Right lung (tissue), 5 donors: ENCODE results near the gene ALPI. TPM values are rescaled to one million over a fixed set of nuclear protein-coding genes. Genes with fewer than 3 reads are reported as not detected.
A peak's percentile ranks its signal among the peaks of the same experiment; 100 is the strongest.
"Not testable (repeated sequence)": the region's sequence is repeated elsewhere in the genome, so short reads cannot be mapped to it uniquely, and the experiment has no call there.

Experiments
- DNase-seq, 2 donors: peaks; one replicate each; pipeline ENCODE4 v3.0.0-alpha.2; 2013
- polyA plus RNA-seq, 5 donors: library from polyadenylated mRNA; unstranded; fragments of 120-200 nt; gene quantifications; one replicate each; pipeline versions ENCODE4 v1.2.1 to v1.2.3, GENCODE V29; 2013; ENCODE audit warnings: inconsistent platforms in 1 of 5, low replicate concordance in 1 of 5; ENCODE audit not compliant: insufficient read length in 5 of 5, insufficient read depth in 1 of 5

The ALPI gene
- polyA plus RNA-seq, 5 donors = not detected

GRCh38 chr2:232420463-232421188, 35.3 kb upstream of the ALPI start:
- peak in 1 of 2 donors; percentile 15 for DNase-seq

DNA sequence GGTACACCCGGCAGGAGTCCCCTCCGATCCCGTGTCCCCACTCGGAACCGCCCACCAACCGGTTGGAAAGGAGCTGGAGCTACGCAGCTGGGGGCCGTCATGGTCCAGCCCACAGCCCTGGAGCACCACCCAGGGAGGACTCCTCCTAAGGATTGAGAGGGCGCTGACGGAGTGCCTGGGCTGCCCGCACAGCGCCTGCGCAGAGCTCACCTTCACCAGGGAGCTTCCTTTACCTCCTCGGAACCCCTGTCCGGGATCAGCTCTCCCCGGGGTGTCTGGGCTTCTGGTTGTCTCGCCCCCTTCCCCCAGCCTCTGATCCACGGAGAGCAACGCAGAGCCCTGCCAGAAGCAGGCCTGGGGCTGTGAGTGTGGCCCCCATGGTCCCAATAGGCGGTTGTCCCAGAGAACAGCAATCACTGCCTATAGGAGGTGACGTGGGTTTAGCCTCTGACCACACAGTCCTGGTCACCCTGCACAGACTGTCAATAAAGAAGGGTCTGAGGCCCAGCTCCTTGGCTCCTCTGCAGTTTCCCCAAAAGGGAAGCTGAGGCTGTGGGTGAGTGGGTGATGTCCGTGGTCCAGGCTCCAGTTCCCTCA, 34.7 kb upstream of the ALPI start:
- DNase-seq = no peak

DNA sequence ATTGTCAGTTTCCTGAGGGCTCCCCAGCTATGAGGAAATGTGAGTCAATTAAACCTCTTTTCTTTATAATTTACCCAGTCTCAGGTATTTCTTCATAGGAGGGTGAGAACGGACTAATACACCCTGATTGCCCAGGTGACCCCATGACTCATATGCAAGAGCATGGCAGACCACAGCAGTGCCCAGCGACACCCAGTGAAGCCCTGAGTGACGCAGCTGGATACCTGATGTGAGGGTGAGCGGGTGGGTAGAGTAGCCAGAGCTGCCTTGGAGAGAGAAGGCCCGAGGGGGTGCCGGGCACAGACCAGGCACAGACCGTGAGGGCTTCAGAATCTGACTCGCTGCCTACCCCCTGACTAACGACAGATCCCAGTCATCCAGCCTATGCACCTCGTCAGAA, 33.9 kb upstream of the ALPI start:
- DNase-seq = no peak

DNA sequence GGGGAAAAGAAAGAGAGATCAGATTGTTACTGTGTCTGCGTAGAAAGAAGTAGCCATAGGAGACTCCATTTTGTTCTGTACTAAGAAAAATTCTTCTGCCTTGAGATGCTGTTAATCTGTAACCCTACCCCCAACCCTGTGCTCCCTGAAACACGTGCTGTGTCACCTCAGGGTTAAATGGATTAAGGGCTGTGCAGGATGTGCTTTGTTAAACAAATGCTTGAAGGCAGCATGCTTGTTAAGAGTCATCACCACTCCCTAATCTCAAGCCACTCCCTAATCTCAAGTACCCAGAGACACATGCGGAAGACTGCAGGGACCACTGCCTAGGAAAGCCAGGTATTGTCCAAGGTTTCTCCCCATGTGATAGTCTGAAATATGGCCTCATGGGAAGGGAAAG, 33.0 kb upstream of the ALPI start:
- not testable (repeated sequence) for DNase-seq

- DNase-seq = not testable (repeated sequence)
Observed at GRCh38 chr2:232423407-232423806, 32.5 kb upstream of the ALPI start.

DNA sequence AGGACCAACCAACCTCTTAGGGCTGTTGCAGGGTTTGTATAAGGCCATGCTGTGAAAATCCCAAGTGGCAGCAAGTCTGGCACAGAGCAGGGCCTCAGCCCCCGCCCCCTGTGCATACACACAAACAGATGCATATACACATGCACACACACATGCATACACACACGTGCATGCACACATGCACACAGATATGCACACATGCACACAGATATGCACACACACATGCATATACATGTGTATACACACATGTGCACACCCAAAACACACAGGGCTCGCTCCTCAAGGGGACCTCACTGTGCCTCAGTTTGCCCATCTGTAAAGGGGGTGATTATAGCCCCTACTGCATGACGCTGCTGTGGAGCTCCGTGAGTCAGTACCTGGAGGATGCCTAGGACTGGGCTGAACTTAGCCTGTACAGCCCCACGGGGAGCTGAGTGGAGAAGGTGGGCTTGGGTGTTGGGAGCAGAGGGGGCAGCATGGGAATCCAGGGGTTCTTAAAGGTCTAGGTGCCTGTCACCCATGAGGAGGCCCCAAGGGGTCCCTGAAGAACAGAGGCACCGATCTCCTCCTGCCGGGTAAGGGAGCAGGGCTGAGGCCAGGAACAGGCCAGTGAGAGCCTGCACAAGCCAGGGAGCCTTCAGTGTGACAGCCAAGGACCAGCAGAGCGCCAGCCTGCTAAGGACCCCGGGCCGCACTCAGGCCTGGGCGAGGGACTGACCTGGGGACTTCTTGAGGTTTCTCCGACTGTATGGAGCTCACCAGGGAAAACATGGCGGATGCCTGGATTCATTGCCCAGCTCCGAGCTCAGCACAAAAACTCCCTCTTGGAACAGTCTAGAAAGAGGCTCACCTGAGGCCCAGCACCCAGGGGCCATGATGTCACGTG, 24.0 kb upstream of the ALPI start:
- DNase-seq = no peak

GRCh38 chr2:232432598-232433184, 23.3 kb upstream of the ALPI start:
- no peak for DNase-seq

DNA sequence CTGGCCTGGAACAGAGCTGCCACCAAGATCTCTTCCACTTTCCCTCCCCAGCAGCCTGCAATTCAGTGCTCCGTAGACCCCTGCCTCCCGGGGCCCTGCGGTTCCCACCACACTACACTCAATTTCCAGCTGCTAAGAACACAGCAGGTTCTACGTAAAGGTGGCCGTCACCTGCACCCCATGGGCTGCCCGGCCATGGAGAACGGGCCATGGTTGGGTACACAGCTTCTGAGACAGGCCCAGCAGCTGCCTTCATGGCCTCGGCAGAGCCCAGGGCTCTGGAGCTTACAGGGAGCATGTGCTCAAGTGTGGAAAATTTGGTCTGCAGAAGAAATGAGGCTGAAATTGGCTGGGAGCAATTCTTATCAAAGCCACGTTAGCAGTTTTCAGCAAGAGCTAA, 22.3 kb upstream of the ALPI start:
- DNase-seq = not testable (repeated sequence)

GRCh38 chr2:232434091-232434490, 21.9 kb upstream of the ALPI start:
- DNase-seq = no peak

- no peak for DNase-seq
Observed at GRCh38 chr2:232434563-232435374, 21.2 kb upstream of the ALPI start.

- DNase-seq = no peak
Observed at GRCh38 chr2:232435375-232435648, 20.6 kb upstream of the ALPI start.

GRCh38 chr2:232435805-232436204, 20.1 kb upstream of the ALPI start:
- no peak for DNase-seq

GRCh38 chr2:232436381-232437194, 19.4 kb upstream of the ALPI start:
- DNase-seq = no peak

- DNase-seq = no peak
Observed at GRCh38 chr2:232437195-232437571, 18.8 kb upstream of the ALPI start.

DNA sequence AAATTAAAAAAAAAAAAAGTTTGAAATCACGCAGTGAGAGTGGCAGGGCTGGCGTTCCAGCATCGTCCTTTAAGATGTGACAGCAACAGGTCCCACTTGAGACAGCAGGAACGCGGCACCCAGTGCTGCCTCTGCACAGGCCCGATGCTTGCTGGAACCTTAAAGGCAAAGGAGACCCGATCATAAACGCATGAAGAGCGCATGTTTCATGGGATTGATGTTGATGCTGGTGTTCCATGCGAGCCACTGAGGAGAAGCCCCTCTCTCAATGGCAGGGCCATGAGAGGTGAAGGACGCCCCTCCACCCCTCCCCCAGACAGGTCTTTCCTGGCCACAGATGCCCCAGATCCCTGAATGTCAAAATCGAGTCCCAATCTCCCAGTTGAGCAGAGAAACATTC, 17.9 kb upstream of the ALPI start:
- DNase-seq = no peak

GRCh38 chr2:232438951-232439757, 16.8 kb upstream of the ALPI start:
- no peak for DNase-seq

GRCh38 chr2:232439758-232440135, 16.2 kb upstream of the ALPI start:
- DNase-seq = no peak

- peak; percentile 49 to 63 for DNase-seq
Observed at GRCh38 chr2:232440220-232441018, 15.5 kb upstream of the ALPI start.

DNA sequence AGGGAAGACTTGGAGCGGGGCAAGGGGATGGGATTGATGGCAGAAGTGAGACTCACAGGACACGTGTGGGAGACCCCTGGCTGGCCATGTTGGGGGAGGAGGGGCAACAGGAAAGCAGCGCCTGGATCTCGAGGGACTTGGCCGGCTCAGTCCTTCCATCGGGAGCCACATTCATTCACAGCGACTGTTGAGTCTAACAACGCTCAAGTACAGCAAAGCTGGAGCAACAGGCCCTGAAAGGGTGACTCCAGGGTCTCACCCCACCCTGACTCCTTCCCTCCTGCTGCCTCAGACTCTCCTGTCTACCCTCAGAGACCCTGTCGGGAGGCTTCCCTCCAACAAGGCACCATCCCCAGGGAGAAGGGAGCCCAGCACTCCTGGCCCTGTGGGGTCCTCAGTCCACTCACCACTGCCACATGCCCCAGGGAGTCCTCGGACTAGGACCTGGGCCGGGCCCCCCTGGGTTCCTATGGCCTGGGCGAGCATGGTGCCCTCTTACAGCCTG, 14.8 kb upstream of the ALPI start:
- DNase-seq = no peak
